Glutamatergic neuron (in vitro differentiated cells): ENCODE measurements around the gene SYN1. TPM values are rescaled to one million over a fixed set of nuclear protein-coding genes. Genes with fewer than 3 reads are reported as not detected.

Source experiments
- DNase-seq: peaks from one replicate; pipeline ENCODE4 v3.0.0; 2022
- H3K27ac Mint-ChIP-seq: one replicate; pipeline ENCODE4 v1.8.0; 2020; ENCODE audit warnings: mild to moderate bottlenecking, mixed read lengths, inconsistent platforms; ENCODE audit not compliant: unreplicated experiment
- H3K27me3 Mint-ChIP-seq: one replicate; pipeline ENCODE4 v1.8.0; 2020; ENCODE audit warnings: mild to moderate bottlenecking, moderate library complexity, mixed read lengths, inconsistent platforms; ENCODE audit not compliant: unreplicated experiment
- H3K36me3 Mint-ChIP-seq: one replicate; pipeline ENCODE4 v1.8.0; 2020; ENCODE audit warnings: mild to moderate bottlenecking, mixed read lengths, inconsistent platforms; ENCODE audit not compliant: unreplicated experiment
- H3K4me1 Mint-ChIP-seq: one replicate; pipeline ENCODE4 v1.8.0; 2020; ENCODE audit warnings: mild to moderate bottlenecking, low read depth, mixed read lengths, inconsistent platforms; ENCODE audit not compliant: unreplicated experiment
- H3K4me3 Mint-ChIP-seq: one replicate; pipeline ENCODE4 v1.8.0; 2020; ENCODE audit warnings: mild to moderate bottlenecking, mixed read lengths, inconsistent platforms; ENCODE audit not compliant: unreplicated experiment
- H3K9me3 Mint-ChIP-seq: one replicate; pipeline ENCODE4 v1.8.0; 2020; ENCODE audit warnings: mild to moderate bottlenecking, moderate library complexity, mixed read lengths, inconsistent platforms; ENCODE audit not compliant: unreplicated experiment
- microRNA-seq: library from miRNA; unstranded; fragments of <30 nt; microRNA quantifications from one replicate; pipeline ENCODE4, GENCODE V29; 2020; ENCODE audit not compliant: unreplicated experiment
- total RNA-seq: library from RNA; stranded (reverse); fragmentation: NEBNext Ultra II Directional; extraction: Animal tissue kit (Norgen Biotek cat#: 25700); gene quantifications from one replicate; pipeline ENCODE4 v1.2.1, GENCODE V29; 2021; ENCODE audit not compliant: unreplicated experiment
- TF ChIP-seq, protein P1 (sequence below): fragments of 200-600 bp; sonication (generic); IDR thresholded peaks from one replicate; pipeline ENCODE4 v1.5.0; 2021; ENCODE audit not compliant: partially characterized antibody, unreplicated experiment

SYN1 gene
- total RNA-seq, 1 donor from 2014 or later: 34.2 TPM

DNA sequence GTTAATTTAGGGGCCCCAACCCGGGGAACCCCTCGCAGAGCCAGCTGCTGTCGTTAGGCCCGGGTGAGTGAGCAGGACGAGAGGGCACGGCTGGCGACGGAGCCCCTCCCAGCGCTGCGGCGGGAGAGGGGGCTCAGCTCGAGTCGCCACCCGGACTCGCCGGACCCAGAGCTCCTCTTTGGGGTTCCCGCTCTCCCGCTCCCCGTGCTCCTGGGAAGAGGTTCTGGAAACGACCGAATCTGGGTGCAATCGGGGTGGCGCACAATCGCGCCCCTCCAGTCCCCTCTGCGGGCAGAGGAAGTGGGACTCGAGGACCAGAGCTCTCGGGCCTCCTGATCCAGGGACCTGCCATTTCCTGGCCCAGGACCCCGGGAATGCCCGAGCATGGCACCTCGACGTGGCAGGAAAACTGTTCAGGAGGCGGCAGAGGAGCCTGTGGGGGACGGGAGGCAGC, 95.9 kb downstream of the SYN1 start:
- Mint-ChIP-seq H3K4me3 (peak overlapping the region; percentile 80), H3K4me1 (no peaks in the 10 kb centered on the region), H3K27ac (no peak overlapping the region), H3K27me3 (peaks cover 1% of the 10 kb centered on the region), H3K36me3 (no peaks in the 10 kb centered on the region), H3K9me3 (no peaks in the 10 kb centered on the region)
- TF ChIP-seq, protein P1, sequence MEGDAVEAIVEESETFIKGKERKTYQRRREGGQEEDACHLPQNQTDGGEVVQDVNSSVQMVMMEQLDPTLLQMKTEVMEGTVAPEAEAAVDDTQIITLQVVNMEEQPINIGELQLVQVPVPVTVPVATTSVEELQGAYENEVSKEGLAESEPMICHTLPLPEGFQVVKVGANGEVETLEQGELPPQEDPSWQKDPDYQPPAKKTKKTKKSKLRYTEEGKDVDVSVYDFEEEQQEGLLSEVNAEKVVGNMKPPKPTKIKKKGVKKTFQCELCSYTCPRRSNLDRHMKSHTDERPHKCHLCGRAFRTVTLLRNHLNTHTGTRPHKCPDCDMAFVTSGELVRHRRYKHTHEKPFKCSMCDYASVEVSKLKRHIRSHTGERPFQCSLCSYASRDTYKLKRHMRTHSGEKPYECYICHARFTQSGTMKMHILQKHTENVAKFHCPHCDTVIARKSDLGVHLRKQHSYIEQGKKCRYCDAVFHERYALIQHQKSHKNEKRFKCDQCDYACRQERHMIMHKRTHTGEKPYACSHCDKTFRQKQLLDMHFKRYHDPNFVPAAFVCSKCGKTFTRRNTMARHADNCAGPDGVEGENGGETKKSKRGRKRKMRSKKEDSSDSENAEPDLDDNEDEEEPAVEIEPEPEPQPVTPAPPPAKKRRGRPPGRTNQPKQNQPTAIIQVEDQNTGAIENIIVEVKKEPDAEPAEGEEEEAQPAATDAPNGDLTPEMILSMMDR: peak; percentile 26
- peak; percentile 11 for DNase-seq

DNA sequence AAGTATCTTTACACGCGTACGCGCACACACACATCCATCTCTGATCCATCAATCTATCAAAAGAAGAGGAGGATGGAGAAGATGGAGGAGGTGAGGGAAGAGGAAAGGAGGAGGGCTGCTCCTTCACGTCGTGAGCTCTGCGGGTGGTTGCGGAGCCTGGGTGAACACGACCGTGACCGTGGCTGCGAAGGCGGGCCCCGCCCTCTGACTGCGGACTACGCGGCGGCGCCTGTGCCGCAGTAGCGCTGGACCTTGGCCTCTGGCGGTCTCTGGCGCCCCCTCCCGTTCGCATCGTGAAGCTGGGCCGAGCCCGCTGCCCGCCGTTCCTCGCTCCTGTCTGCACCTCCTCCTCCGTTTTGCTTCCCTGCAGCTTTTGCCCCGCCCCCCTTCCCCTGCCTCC, 96.4 kb downstream of the SYN1 start:
- Mint-ChIP-seq H3K9me3 (no peaks in the 10 kb centered on the region), H3K27ac (no peak overlapping the region), H3K4me3 (peak overlapping the region; percentile 80), H3K4me1 (no peaks in the 10 kb centered on the region), H3K27me3 (peaks cover 1% of the 10 kb centered on the region), H3K36me3 (no peaks in the 10 kb centered on the region)
- TF ChIP-seq, protein P1: peak; percentile 77
- DNase-seq: peak; percentile 88

Small RNAs within 50 kb of the gene (microRNA-seq; reads per million reads assigned to microRNA genes)
- gene MIR4769: not detected

Other genes starting within 250 kb of the SYN1 start
- 2.9 TPM for gene ZNF157, start 249.3 kb downstream of the SYN1 start, total RNA-seq
- gene ZNF41, start 136.6 kb downstream of the SYN1 start, total RNA-seq: 7.6 TPM
- 25.5 TPM for gene ARAF, start 58.7 kb downstream of the SYN1 start, total RNA-seq
- 5.9 TPM for gene TIMP1, start 37.4 kb downstream of the SYN1 start, total RNA-seq
- gene CFP, start 10.1 kb upstream of the SYN1 start, total RNA-seq: 0.49 TPM
- gene ELK1, start 30.7 kb upstream of the SYN1 start, total RNA-seq: 11.9 TPM
- 64.3 TPM for gene UXT, start 39.3 kb upstream of the SYN1 start, total RNA-seq
- 19.4 TPM for gene ZNF81, start 217.0 kb upstream of the SYN1 start, total RNA-seq